Stimulated activated naive CD8-positive, alpha-beta T cell treated with anti-CD3 and anti-CD28 coated beads, Interleukin-15, Interleukin-2, amounts not matched to agents 100 U/mL and 50 U/mL, for 24 hours (primary cell): ENCODE results near the gene GAB2.
"Not testable (repeated sequence)": the region's sequence is repeated elsewhere in the genome, so short reads cannot be mapped to it uniquely, and the experiment has no call there.

Experiments used
- ATAC-seq: fragments of 150-1000 bp; cut with Tn5 transposase; one replicate; pipeline ENCODE4 v1.10.0; 2021
- DNase-seq: peaks from one replicate; pipeline ENCODE4 v3.0.0; 2021

Gene GAB2

GRCh38 chr11:78364128-78364751 is 53.4 kb downstream of the GAB2 start:
- no peak for ATAC-seq
- no peak for DNase-seq

- no peak for ATAC-seq
These were observed 54.5 kb downstream of the GAB2 start for GRCh38 chr11:78363024-78363619.

DNA sequence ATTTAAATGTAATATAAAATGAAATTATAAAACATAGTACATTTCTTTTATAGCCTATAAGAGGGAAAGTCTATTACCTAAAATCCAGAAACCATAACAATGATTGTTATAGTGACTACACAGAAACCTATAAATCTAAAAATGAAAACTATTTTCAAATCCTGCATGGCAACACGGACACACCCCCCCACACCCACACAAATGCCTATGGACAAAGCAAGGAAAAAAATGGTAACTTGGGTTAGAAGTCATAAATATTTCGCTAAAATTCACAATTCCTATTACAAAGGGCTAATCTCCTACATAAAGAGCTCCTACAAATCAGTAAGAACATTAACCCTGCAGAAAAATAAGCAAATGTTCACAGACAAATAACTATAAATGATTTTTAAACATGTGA is 56.4 kb downstream of the GAB2 start:
- ATAC-seq (no peak), DNase-seq (no peak)

More at GRCh38 chr11:78363024-78363619, 54.5 kb downstream of the GAB2 start:
- no peak for DNase-seq

DNA sequence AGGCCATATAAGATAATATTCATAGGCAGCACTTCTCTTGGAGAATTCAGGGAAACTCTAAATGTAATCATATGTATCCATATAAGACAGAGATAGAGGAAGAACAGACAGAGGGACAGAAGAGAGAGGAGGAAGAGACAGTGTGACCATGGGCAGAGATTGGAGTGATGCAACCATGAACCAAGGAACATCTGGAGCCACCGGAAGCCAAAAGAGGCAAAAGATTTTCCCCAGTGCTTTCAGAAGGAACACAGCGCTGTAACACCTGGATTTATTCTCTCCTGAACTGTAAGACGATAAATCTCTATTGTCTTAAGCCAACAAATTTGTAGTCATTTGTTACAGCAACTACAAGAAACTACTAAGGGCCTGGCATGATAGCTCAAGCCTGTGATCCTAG is 57.7 kb downstream of the GAB2 start:
- no peak for ATAC-seq
- no peak for DNase-seq

- DNase-seq, ATAC-seq: not testable (repeated sequence)
These were observed 59.7 kb downstream of the GAB2 start for GRCh38 chr11:78357924-78358323.

- ATAC-seq, DNase-seq: not testable (repeated sequence)
These were observed 60.2 kb downstream of the GAB2 start for GRCh38 chr11:78357425-78357824.

DNA sequence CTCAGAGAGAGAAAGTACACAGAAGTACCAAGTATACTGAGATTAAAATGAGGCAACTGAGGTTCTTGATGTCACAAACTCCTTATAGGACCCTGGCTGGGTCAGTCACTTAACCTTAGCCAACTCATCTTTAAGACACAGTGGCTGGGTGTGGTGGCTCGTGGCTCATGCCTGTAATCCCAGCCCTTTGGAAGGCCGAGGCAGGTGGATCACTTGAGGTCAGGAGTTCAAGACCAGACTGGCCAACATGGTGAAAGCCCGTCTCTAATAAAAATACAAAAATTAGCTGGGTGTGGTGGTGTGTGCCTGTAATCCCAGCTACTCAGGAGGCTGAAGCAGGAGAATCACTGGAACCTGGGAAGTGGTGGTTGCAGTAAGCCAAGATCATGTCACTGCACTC is 61.9 kb downstream of the GAB2 start:
- ATAC-seq: not testable (repeated sequence)

GRCh38 chr11:78355309-78355705 is 62.3 kb downstream of the GAB2 start:
- no peak for ATAC-seq
- DNase-seq: no peak

More for the DNA sequence above, 61.9 kb downstream of the GAB2 start:
- not testable (repeated sequence) for DNase-seq

GRCh38 chr11:78354408-78355308 is 63.0 kb downstream of the GAB2 start:
- ATAC-seq (no peak), DNase-seq (no peak)

- no peak for ATAC-seq
- DNase-seq: no peak
These were observed 65.4 kb downstream of the GAB2 start for GRCh38 chr11:78351979-78352841.

DNA sequence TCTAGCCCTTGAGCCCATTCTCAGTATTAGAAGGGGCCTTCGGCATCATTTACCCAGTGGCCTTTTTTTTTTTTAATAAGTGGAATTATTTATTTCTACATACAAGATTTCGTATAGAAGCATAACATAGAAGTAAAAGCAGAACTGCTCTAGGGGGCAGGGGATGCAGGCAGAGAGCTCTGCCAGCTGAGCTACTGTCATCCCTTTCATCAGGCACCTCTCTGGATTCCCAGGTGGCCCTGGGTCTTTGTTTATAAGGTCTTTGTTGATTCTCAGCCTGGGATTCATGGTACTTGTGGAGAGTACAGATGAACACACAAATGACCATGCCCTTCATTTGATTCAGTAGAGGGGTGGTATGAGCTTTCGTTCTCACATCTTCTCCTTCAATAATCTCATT is 66.4 kb downstream of the GAB2 start:
- ATAC-seq: no peak
- no peak for DNase-seq

- DNase-seq (no peak), ATAC-seq (no peak)
These were observed 66.9 kb downstream of the GAB2 start for GRCh38 chr11:78350646-78351165.

DNA sequence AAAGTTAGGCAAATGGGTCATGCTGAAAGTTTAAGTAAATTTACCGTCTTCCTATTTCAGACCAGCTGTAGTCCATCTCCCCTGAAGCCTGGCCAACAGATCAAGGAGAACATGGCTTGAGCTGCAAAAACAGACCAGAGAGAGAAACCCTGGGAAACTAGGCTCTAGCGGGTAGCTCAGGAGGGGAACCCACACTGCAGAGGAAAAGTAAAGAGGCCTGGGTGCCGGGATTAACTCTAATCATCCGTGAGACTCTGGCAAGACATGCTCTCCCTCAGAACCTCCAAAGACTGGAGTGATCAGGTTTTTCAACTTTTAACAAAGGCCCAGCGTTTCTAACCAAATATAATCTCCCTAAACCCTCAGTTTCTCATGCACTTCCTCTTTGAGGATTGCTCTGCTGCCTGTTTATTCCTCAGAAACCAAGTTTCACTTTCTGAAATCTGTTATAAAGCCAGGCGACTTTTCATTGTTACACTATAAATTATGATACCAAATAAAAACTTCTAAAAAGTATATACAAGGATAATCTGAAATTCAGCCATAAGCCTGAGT is 67.5 kb downstream of the GAB2 start:
- no peak for ATAC-seq

DNA sequence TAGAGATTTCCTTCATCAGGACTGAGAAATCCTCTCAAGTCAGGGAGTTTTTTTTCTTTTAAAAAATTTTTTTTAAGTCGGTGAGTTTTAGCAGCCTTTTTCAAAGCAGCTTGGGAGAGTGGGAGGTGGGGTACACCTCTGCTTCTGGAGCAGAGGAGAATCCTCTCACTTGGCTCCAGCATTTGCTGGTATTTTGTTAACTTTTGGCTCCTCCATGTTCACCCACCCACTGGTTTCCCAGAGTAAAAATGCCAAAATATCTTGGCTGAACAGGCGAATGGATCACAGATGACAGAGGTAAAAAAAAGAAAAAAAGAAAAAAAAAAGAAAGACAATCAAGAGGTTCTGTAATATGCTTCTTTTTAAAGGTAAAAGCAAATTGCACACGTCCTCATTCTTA is 68.0 kb downstream of the GAB2 start:
- DNase-seq: no peak

More for the DNA sequence above, 67.5 kb downstream of the GAB2 start:
- DNase-seq: no peak

DNA sequence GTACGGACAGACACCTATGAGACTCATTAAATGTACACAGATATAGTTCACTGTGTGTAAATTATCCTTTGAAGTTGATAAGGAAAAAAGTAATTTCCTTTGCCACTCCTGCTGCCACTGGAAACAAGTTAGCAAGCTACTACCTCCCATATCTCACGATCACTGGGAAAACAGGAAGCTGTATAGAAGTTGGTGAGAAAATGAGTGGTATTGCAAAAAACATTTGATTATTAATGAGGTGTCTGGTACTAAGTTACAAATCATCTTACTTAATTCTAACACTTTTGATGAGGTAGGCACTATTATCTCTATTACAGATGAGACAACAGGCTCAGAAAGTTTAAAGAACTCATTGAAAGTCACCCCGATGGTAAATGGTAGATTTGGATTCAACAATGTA is 68.5 kb downstream of the GAB2 start:
- no peak for ATAC-seq

More for the DNA sequence above, 68.0 kb downstream of the GAB2 start:
- no peak for ATAC-seq

GRCh38 chr11:78347956-78348355 is 69.7 kb downstream of the GAB2 start:
- DNase-seq (no peak), ATAC-seq (no peak)

More for the DNA sequence above, 68.5 kb downstream of the GAB2 start:
- no peak for DNase-seq

DNA sequence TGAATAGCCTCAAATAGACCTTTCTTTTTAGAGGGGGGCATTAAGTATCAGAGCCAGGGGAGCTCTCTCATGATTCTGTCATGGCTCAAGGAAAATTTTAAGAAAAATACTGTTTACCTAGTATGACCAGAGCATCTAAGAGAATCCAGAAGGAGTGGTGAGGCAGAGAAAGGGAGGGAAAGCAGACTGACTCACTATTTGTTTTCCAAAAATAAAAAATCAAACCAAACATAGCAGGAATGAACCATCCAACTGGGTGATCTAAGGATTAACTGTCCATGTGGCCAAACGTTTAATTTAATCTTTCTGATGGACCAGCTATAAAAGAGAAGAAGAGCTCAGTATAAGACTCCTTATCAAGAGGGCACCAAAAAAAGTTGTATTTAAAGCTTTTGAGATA is 70.8 kb downstream of the GAB2 start:
- no peak for ATAC-seq
- DNase-seq: no peak

DNA sequence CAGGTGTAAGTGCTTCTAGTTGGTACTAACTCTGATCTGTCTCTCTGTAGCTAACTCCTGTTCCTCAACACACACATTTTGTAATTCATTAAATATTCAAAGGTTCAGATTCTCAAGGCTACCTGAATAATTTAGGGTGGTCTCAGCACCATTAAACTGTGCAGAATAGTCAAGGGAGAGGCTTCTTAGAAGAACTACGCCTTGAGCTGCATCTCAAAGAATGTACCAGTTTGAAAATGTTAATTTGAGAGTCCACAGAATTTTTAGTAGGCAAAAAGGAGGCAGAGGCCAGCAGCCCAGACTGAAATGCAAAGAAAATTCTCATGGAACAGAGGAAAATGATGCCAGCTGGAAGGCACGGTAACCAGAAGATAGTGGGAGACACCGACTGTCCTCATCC is 72.2 kb downstream of the GAB2 start:
- DNase-seq (no peak), ATAC-seq (no peak)

- DNase-seq: no peak
These were observed 72.9 kb downstream of the GAB2 start for GRCh38 chr11:78344676-78345075.

GRCh38 chr11:78344094-78344493 is 73.5 kb downstream of the GAB2 start:
- no peak for DNase-seq

More at GRCh38 chr11:78344676-78345075, 72.9 kb downstream of the GAB2 start:
- ATAC-seq: no peak

GRCh38 chr11:78343303-78343702 is 74.3 kb downstream of the GAB2 start:
- ATAC-seq: no peak

More at GRCh38 chr11:78344094-78344493, 73.5 kb downstream of the GAB2 start:
- ATAC-seq: no peak

More at GRCh38 chr11:78343303-78343702, 74.3 kb downstream of the GAB2 start:
- no peak for DNase-seq
